CD4-positive, CD25-positive, alpha-beta regulatory T cell (primary cell): Measurements from ENCODE around the gene NFE2L1. TPM values are rescaled to one million over a fixed set of nuclear protein-coding genes. Genes with fewer than 3 reads are reported as not detected.
"Not testable (repeated sequence)": the region's sequence is repeated elsewhere in the genome, so short reads cannot be mapped to it uniquely, and the experiment has no call there.

ENCODE experiments used
- ATAC-seq, 2 donors: fragments of 150-1000 bp; cut with Tn5 transposase; one replicate each; pipeline ENCODE4 v1.10.0; 2021; ENCODE audit warnings: low read depth in 2 of 2, moderate number of reproducible peaks in 2 of 2, moderate library complexity in 1 of 2
- DNase-seq, 3 donors: peaks; one replicate each; pipeline versions ENCODE4 v3.0.0 to v3.0.0-alpha.2; 2012 to 2022; ENCODE audit warnings: mixed read lengths in 1 of 3
- H3K27ac ChIP-seq: one replicate; pipeline ENCODE4 v1.7.0; 2013; ENCODE audit warnings: mild to moderate bottlenecking, low read length; ENCODE audit not compliant: insufficient read depth, poor library complexity, severe bottlenecking
- H3K27me3 ChIP-seq: one replicate; pipeline ENCODE4 v1.7.0; 2013; ENCODE audit warnings: low read length; ENCODE audit not compliant: control insufficient read depth, insufficient read depth
- H3K36me3 ChIP-seq: one replicate; pipeline ENCODE4 v1.7.0; 2013; ENCODE audit warnings: mild to moderate bottlenecking, low read length, moderate library complexity; ENCODE audit not compliant: control insufficient read depth, insufficient read depth
- H3K4me1 ChIP-seq: 2 replicates; pipeline ENCODE4 v1.7.0; 2013; ENCODE audit warnings: mild to moderate bottlenecking, low read length; ENCODE audit not compliant: insufficient read depth, control insufficient read depth, poor library complexity, severe bottlenecking
- H3K4me3 ChIP-seq: one replicate; pipeline ENCODE4 v1.7.0; 2013; ENCODE audit warnings: low read depth, mild to moderate bottlenecking, low read length, moderate library complexity
- H3K9me3 ChIP-seq, 2 experiments: 1 replicate in 1 of 2; 2 replicates in 1 of 2; pipeline ENCODE4 v1.7.0; 2013; ENCODE audit warnings: low read length in 2 of 2, mild to moderate bottlenecking in 1 of 2, moderate library complexity in 1 of 2; ENCODE audit not compliant: control insufficient read depth in 2 of 2
- H3K27ac Mint-ChIP-seq, 3 donors: one replicate each; pipeline ENCODE4 v1.8.0; 2020 to 2022; ENCODE audit warnings: mild to moderate bottlenecking in 3 of 3, mixed read lengths in 3 of 3, moderate library complexity in 2 of 3
- H3K27me3 Mint-ChIP-seq: one replicate; pipeline ENCODE4 v1.8.0; 2022; ENCODE audit warnings: mild to moderate bottlenecking, mixed read lengths
- H3K36me3 Mint-ChIP-seq: one replicate; pipeline ENCODE4 v1.8.0; 2020; ENCODE audit warnings: mixed read lengths
- H3K4me1 Mint-ChIP-seq, 4 donors: one replicate each; pipeline ENCODE4 v1.8.0; 2020 to 2022; ENCODE audit warnings: mixed read lengths in 4 of 4, mild to moderate bottlenecking in 1 of 4
- H3K4me3 Mint-ChIP-seq, 4 donors: one replicate each; pipeline ENCODE4 v1.8.0; 2020 to 2022; ENCODE audit warnings: mild to moderate bottlenecking in 4 of 4, mixed read lengths in 4 of 4, moderate library complexity in 3 of 4
- H3K9me3 Mint-ChIP-seq, 7 donors: one replicate each; pipeline ENCODE4 v1.8.0; 2020 to 2022; ENCODE audit warnings: mixed read lengths in 7 of 7, mild to moderate bottlenecking in 3 of 7, moderate library complexity in 2 of 7
- polyA plus RNA-seq, 4 donors: library from polyadenylated mRNA; unstranded; fragments of 300-500 nt; fragmentation: Illumina TruSeq; gene quantifications; one replicate each; pipeline ENCODE4 v1.2.3, GENCODE V29; 2021
- total RNA-seq: library from RNA; stranded (reverse); gene quantifications from one replicate; pipeline ENCODE4 v1.2.3, GENCODE V29; 2022

Gene NFE2L1
- total and polyA plus RNA-seq, 5 donors from 2014 or later = 6.7 to 41.0 (median 7.3) TPM

DNA sequence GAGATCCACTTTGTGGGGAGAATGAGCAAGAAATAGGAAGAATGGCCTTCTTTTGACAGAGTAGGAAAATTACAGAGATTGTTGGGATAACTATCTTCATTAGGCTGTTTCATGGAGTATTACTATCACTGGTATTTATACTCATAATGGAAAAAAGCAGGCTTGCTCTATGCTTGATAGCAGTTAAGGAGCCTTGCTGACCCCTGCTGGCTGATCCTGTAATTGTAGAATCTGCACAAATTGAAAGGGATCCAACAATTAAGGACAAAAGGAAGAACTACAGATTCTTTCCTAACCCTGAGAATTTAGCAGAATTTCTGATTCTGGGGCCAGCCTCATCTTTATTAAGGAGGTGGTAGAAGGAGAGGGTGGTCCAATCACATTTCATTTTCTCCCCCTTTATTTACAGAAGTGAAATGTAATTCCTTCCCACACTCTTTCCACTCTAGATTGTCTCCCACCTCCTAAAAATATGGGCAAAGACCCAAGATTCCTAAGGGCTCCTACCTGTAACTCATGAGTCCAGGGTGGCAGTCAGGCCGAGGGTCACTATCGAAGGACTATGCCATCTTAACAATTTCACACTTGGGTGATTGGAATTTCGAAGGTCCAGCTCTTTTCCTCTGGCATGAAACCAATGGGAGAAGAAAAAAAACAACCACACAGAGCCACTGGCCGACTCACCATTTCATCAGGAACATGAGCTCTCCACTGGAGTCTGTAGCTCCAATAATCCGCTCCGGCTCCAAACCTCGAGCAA is 26.3 kb downstream of the NFE2L1 start:
- Histone ChIP-seq H3K9me3 (no peaks in the 10 kb centered on the region), H3K27me3 (no peaks in the 10 kb centered on the region), H3K36me3 (peaks cover 36% of the 10 kb centered on the region), H3K4me1 (no peaks in the 10 kb centered on the region), H3K4me3 (no peak overlapping the region), H3K27ac (no peak overlapping the region)
- H3K36me3 Mint-ChIP-seq = peaks cover 24% of the 10 kb centered on the region
- H3K4me1 Mint-ChIP-seq = peaks cover 4 to 8% (median 6%) of the 10 kb centered on the region in 4 donors
- no peak overlapping the region for H3K4me3 Mint-ChIP-seq
- peak overlapping the region in 1 of 3 donors; percentile 40 for H3K27ac Mint-ChIP-seq
- H3K27me3 Mint-ChIP-seq = peaks cover 4% of the 10 kb centered on the region
- DNase-seq (peak; percentile 68 to 78 (median 71)), ATAC-seq (peak in 1 of 2 donors; percentile 53)
- no peaks in the 10 kb centered on the region for H3K9me3 Mint-ChIP-seq

GRCh38 chr17:48077152-48077551 is 29.0 kb downstream of the NFE2L1 start:
- H3K4me3 ChIP-seq, H3K27me3 ChIP-seq, H3K27me3 Mint-ChIP-seq, H3K9me3 ChIP-seq, ATAC-seq, H3K9me3 Mint-ChIP-seq, H3K4me3 Mint-ChIP-seq, H3K4me1 ChIP-seq, H3K27ac Mint-ChIP-seq, H3K27ac ChIP-seq, DNase-seq: not testable (repeated sequence)
- peaks cover 16% of the 10 kb centered on the region for H3K36me3 Mint-ChIP-seq
- peaks cover 4 to 15% (median 11%) of the 10 kb centered on the region in 4 donors for H3K4me1 Mint-ChIP-seq
- peaks cover 17% of the 10 kb centered on the region for H3K36me3 ChIP-seq

GRCh38 chr17:48081858-48082257 is 33.7 kb downstream of the NFE2L1 start:
- H3K27ac ChIP-seq = no peak overlapping the region
- no peaks in the 10 kb centered on the region for H3K4me1 ChIP-seq
- no peak for ATAC-seq
- no peak for DNase-seq
- Mint-ChIP-seq H3K27ac (no peak overlapping the region), H3K4me1 (peaks cover 3 to 18% (median 11%) of the 10 kb centered on the region in 4 donors), H3K4me3 (no peak overlapping the region), H3K9me3 (no peaks in the 10 kb centered on the region), H3K27me3 (no peaks in the 10 kb centered on the region), H3K36me3 (no peaks in the 10 kb centered on the region)
- H3K4me3 ChIP-seq = no peak overlapping the region
- no peaks in the 10 kb centered on the region for H3K27me3 ChIP-seq
- H3K36me3 ChIP-seq = no peaks in the 10 kb centered on the region
- H3K9me3 ChIP-seq = no peaks in the 10 kb centered on the region

- no peaks in the 10 kb centered on the region for H3K4me1 ChIP-seq
- peaks cover 3 to 21% (median 12%) of the 10 kb centered on the region in 4 donors for H3K4me1 Mint-ChIP-seq
- peak overlapping the region in 1 of 3 donors; percentile 23 for H3K27ac Mint-ChIP-seq
- no peak overlapping the region for H3K27ac ChIP-seq
- H3K27me3 ChIP-seq = no peaks in the 10 kb centered on the region
- H3K4me3 ChIP-seq = no peak overlapping the region
- DNase-seq (no peak), ATAC-seq (no peak)
- no peaks in the 10 kb centered on the region for H3K9me3 ChIP-seq
- H3K9me3 Mint-ChIP-seq = no peaks in the 10 kb centered on the region
- peak overlapping the region in 1 of 4 donors; percentile 15 for H3K4me3 Mint-ChIP-seq
- no peaks in the 10 kb centered on the region for H3K36me3 Mint-ChIP-seq
- no peaks in the 10 kb centered on the region for H3K36me3 ChIP-seq
- H3K27me3 Mint-ChIP-seq = no peaks in the 10 kb centered on the region
These were observed 36.8 kb downstream of the NFE2L1 start for GRCh38 chr17:48084932-48085331.

- Mint-ChIP-seq H3K4me1 (peaks cover 0 to 24% (median 17%) of the 10 kb centered on the region in 4 donors), H3K4me3 (no peak overlapping the region), H3K9me3 (no peaks in the 10 kb centered on the region), H3K36me3 (peaks cover 5% of the 10 kb centered on the region), H3K27ac (no peak overlapping the region), H3K27me3 (no peaks in the 10 kb centered on the region)
- ATAC-seq = no peak
- H3K27ac ChIP-seq = no peak overlapping the region
- H3K27me3 ChIP-seq = no peaks in the 10 kb centered on the region
- no peak overlapping the region for H3K4me3 ChIP-seq
- no peak for DNase-seq
- peaks cover 3% of the 10 kb centered on the region for H3K36me3 ChIP-seq
- H3K9me3 ChIP-seq = no peaks in the 10 kb centered on the region
- H3K4me1 ChIP-seq = no peaks in the 10 kb centered on the region
These were observed 45.3 kb downstream of the NFE2L1 start for GRCh38 chr17:48093341-48094045.

- Mint-ChIP-seq H3K9me3 (no peaks in the 10 kb centered on the region), H3K36me3 (peaks cover 1% of the 10 kb centered on the region), H3K4me3 (no peak overlapping the region), H3K27ac (no peak overlapping the region), H3K4me1 (peaks cover 8 to 31% (median 20%) of the 10 kb centered on the region in 4 donors), H3K27me3 (no peaks in the 10 kb centered on the region)
- H3K4me1 ChIP-seq = peaks cover 5% of the 10 kb centered on the region
- no peak for DNase-seq
- H3K4me3 ChIP-seq = no peak overlapping the region
- no peaks in the 10 kb centered on the region for H3K9me3 ChIP-seq
- peaks cover 3% of the 10 kb centered on the region for H3K36me3 ChIP-seq
- ATAC-seq = no peak
- no peak overlapping the region for H3K27ac ChIP-seq
- no peaks in the 10 kb centered on the region for H3K27me3 ChIP-seq
These were observed 47.5 kb downstream of the NFE2L1 start for GRCh38 chr17:48095611-48096010.

GRCh38 chr17:48100160-48100559 is 52.0 kb downstream of the NFE2L1 start:
- Mint-ChIP-seq H3K27ac (peak overlapping the region in 1 of 3 donors; percentile 45), H3K4me3 (peak overlapping the region in 3 of 4 donors; percentile 90 to 93 (median 92)), H3K27me3 (peaks cover 6% of the 10 kb centered on the region), H3K9me3 (no peaks in the 10 kb centered on the region), H3K36me3 (no peaks in the 10 kb centered on the region), H3K4me1 (peaks cover 12 to 61% (median 26%) of the 10 kb centered on the region in 4 donors)
- Histone ChIP-seq H3K27ac (no peak overlapping the region), H3K4me1 (peaks cover 14% of the 10 kb centered on the region), H3K9me3 (no peaks in the 10 kb centered on the region), H3K27me3 (no peaks in the 10 kb centered on the region), H3K36me3 (no peaks in the 10 kb centered on the region), H3K4me3 (peak overlapping the region; percentile 55)
- ATAC-seq (no peak), DNase-seq (no peak)
